Measurements from ENCODE around the gene OPCML. TPM values are rescaled to one million over a fixed set of nuclear protein-coding genes. Genes with fewer than 3 reads are reported as not detected.

Gene OPCML
- total RNA-seq, 4 donors from 2014 or later, result not detected

DNA sequence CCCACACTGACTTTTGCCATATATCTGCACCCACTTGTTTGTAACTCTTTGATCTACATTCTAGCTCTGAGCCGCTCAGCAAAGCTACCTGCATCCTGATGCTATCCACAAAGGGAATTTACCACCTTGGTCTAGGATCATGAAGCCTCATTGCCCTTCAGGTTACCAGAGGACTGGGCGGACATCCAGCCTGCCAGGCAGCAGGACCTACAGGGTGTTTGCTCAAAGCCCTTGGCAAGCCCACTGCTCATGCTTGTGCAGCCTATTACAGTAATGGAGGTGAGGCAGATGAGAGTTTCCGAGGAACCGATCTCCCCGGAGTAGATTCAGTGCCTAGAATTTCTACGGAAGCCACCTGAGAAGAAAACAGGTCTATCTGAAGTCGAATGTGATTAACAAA is 417.2 kb downstream of the OPCML start:
- Histone ChIP-seq H3K36me3 (no peaks in the 10 kb centered on the region), H3K4me3 (no peak overlapping the region), H3K4me1 (no peaks in the 10 kb centered on the region), H3K27ac (no peak overlapping the region), H3K9me3 (no peaks in the 10 kb centered on the region), H3K27me3 (no peaks in the 10 kb centered on the region)
- 20 to 81% methylated on average over 1 to 7 of the region's 7 CpGs for WGBS, 2 donors (ENCODE audit: low coverage in 1 of 2)
- TF ChIP-seq POLR2AphosphoS5 (IDR thresholded peaks at IDR 0.05), result no peak
- TF ChIP-seq EP300 (IDR thresholded peaks at IDR 0.05; ENCODE audit: low read depth), result no peak
- no peak for TF ChIP-seq POLR2A (IDR thresholded peaks at IDR 0.05)
- TF ChIP-seq, protein P1, sequence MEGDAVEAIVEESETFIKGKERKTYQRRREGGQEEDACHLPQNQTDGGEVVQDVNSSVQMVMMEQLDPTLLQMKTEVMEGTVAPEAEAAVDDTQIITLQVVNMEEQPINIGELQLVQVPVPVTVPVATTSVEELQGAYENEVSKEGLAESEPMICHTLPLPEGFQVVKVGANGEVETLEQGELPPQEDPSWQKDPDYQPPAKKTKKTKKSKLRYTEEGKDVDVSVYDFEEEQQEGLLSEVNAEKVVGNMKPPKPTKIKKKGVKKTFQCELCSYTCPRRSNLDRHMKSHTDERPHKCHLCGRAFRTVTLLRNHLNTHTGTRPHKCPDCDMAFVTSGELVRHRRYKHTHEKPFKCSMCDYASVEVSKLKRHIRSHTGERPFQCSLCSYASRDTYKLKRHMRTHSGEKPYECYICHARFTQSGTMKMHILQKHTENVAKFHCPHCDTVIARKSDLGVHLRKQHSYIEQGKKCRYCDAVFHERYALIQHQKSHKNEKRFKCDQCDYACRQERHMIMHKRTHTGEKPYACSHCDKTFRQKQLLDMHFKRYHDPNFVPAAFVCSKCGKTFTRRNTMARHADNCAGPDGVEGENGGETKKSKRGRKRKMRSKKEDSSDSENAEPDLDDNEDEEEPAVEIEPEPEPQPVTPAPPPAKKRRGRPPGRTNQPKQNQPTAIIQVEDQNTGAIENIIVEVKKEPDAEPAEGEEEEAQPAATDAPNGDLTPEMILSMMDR (IDR thresholded peaks at IDR 0.05), result no peak
- DNase-seq, result no peak
- intact Hi-C loops (cut with DNase I; ENCODE audit: low total_unique reads), result no loop called here
- in situ Hi-C loops (cut with MboI; ENCODE audit: low pct_ligation_motif_present in 1 of 4, low pct_unique_long_range_greater_than_20kb in 1 of 4, low sequenced_read_pairs in 3 of 4), result no loop called here

DNA sequence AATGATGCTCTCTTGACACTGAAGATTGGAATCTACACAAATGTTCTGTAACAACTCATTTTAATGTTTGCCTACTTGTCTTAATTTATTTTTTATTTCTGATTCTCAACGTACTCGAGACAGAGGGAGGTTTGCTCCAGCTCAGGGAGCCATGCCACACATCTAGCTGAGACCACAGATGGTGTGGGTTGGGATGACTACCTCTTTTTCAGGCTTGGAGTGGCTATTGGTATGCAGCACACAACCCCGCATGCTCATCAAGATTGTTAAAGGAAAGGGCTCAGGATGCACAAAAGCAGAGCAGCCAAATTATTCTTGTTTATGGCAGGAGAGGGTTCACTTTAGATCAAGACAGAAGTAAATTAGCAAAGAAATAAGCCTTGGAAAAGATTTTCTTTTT is 424.5 kb downstream of the OPCML start:
- Histone ChIP-seq H3K9me3 (no peaks in the 10 kb centered on the region), H3K27me3 (no peaks in the 10 kb centered on the region), H3K4me3 (no peak overlapping the region), H3K4me1 (no peaks in the 10 kb centered on the region), H3K27ac (no peak overlapping the region), H3K36me3 (no peaks in the 10 kb centered on the region)
- DNase-seq, result no peak
- TF ChIP-seq POLR2AphosphoS5 (IDR thresholded peaks at IDR 0.05) (no peak), EP300 (IDR thresholded peaks at IDR 0.05; ENCODE audit: low read depth) (no peak), POLR2A (IDR thresholded peaks at IDR 0.05) (no peak)
- TF ChIP-seq, protein P1 (IDR thresholded peaks at IDR 0.05), result no peak
- intact Hi-C loops (cut with DNase I; ENCODE audit: low total_unique reads) (no loop called here), in situ Hi-C loops (cut with MboI; ENCODE audit: low pct_ligation_motif_present in 1 of 4, low pct_unique_long_range_greater_than_20kb in 1 of 4, low sequenced_read_pairs in 3 of 4) (no loop called here)
- 40 to 58% methylated on average over 1 to 3 of the region's 3 CpGs for WGBS, 2 donors (ENCODE audit: low coverage in 1 of 2)

DNA sequence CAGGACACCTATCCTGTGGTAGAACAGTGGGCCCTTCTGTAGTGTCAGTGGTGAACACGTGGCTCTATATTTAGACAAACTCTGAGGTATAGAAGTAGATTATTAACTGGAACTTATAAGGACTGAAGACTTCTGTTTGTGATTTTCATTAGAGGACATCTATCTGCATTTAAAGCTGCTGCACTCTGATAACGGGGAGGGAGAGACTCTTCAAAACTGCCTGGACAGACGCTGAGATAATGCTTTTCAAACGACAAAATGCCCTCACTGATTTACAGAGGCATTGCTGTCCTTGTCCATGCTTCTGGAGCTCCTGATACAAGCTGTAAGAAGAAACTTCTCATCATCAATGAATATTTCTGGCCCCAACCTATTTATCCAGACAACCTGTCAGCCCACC is 425.2 kb downstream of the OPCML start:
- in situ Hi-C loops (cut with MboI; ENCODE audit: low pct_ligation_motif_present in 1 of 4, low pct_unique_long_range_greater_than_20kb in 1 of 4, low sequenced_read_pairs in 3 of 4), result no loop called here
- no peaks in the 10 kb centered on the region for H3K9me3 ChIP-seq

DNA sequence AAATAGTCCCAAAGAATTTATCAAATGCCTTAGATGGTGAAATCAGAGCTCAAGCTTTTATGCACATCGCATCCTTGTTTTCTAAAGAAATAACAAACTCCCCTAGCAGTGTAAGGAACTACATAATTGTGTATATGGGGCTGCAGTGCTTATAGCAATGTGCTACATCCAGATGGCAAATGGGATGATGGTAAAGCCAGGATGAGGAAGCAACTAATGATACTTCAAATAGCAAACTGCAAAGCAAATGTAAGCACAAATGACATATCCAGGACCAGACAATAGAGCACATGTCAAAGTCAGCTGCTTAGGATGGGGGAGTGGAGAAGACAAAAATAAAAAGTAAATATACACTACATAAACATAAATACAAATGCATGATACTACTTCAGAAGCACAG is 425.9 kb downstream of the OPCML start:
- DNase-seq, result no peak
- in situ Hi-C loops (cut with MboI; ENCODE audit: low pct_ligation_motif_present in 1 of 4, low pct_unique_long_range_greater_than_20kb in 1 of 4, low sequenced_read_pairs in 3 of 4) (no loop called here), intact Hi-C loops (cut with DNase I; ENCODE audit: low total_unique reads) (no loop called here)
- 60 to 87% methylated on average over 1 of the region's 1 CpG for WGBS, 2 donors (ENCODE audit: low coverage in 1 of 2)
- Histone ChIP-seq H3K27me3 (no peaks in the 10 kb centered on the region), H3K9me3 (no peaks in the 10 kb centered on the region), H3K27ac (no peak overlapping the region), H3K4me3 (no peak overlapping the region), H3K4me1 (no peaks in the 10 kb centered on the region), H3K36me3 (no peaks in the 10 kb centered on the region)
- TF ChIP-seq, protein P1 (IDR thresholded peaks at IDR 0.05), result no peak
- TF ChIP-seq POLR2AphosphoS5 (IDR thresholded peaks at IDR 0.05) (no peak), EP300 (IDR thresholded peaks at IDR 0.05; ENCODE audit: low read depth) (no peak), POLR2A (IDR thresholded peaks at IDR 0.05) (no peak)

More for the DNA sequence above, 425.2 kb downstream of the OPCML start:
- DNase-seq, result no peak
- TF ChIP-seq POLR2A (IDR thresholded peaks at IDR 0.05) (no peak), POLR2AphosphoS5 (IDR thresholded peaks at IDR 0.05) (no peak), EP300 (IDR thresholded peaks at IDR 0.05; ENCODE audit: low read depth) (no peak)
- TF ChIP-seq, protein P1 (IDR thresholded peaks at IDR 0.05), result no peak
- intact Hi-C loops (cut with DNase I; ENCODE audit: low total_unique reads), result no loop called here
- no peaks in the 10 kb centered on the region for H3K27me3 ChIP-seq
- H3K27ac ChIP-seq, result no peak overlapping the region
- H3K4me3 ChIP-seq, result no peak overlapping the region
- H3K36me3 ChIP-seq, result no peaks in the 10 kb centered on the region
- 50 to 79% methylated on average over 2 to 4 of the region's 4 CpGs for WGBS, 2 donors (ENCODE audit: low coverage in 1 of 2)
- no peaks in the 10 kb centered on the region for H3K4me1 ChIP-seq

Data from transverse colon (tissue), 4 donors.